Right hindlimb (tissue), 1 donor: ENCODE results near the gene SMAP1.
"Not testable (repeated sequence)": the region's sequence is repeated elsewhere in the genome, so short reads cannot be mapped to it uniquely, and the experiment has no call there.

Source experiments
- DNase-seq: peaks from one replicate; pipeline ENCODE4 v3.0.0-alpha.2; 2018

Gene SMAP1

DNA sequence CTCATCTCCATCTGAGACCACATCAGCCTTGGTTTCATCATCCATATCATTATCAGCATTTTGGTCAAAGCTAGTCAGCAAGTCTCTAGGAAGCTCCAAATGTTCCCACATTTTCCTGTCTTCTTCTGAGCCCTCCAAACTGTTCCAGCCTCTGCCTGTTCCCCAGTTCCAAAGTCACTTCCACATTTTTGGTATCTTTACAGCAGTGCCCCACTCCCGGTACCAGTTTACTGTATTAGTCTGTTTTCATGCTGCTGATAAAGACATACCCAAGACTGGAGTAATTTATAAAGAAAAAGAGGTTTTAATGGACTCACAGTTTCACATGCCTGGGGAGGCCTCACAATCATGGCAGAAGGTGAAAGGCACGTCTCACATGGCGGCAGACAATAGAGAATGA lies 74.8 kb downstream of the SMAP1 start:
- not testable (repeated sequence) for DNase-seq

DNA sequence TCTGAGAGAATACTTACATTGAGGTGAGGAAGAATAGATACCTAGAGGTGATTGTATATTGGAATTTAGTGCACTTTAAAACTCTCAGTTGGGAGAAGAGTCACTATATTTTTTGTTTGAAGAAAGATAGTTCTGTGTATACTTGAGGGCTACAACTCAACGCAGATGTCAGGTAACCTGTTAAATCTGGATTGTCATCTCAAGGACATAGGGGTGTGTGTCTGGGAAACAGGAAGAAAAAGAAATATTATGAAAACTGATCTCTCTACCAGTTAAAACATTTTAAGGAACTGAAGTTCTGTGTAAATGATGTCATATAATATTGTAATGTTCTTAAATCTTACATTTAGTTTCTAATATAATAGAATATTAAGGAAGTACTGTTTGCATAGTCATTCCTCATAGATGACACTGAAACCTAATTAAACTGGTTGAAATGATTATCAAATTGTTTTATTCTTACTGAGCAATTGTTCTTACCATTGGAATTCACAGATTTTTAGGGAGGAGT lies 86.2 kb downstream of the SMAP1 start:
- no peak for DNase-seq

DNA sequence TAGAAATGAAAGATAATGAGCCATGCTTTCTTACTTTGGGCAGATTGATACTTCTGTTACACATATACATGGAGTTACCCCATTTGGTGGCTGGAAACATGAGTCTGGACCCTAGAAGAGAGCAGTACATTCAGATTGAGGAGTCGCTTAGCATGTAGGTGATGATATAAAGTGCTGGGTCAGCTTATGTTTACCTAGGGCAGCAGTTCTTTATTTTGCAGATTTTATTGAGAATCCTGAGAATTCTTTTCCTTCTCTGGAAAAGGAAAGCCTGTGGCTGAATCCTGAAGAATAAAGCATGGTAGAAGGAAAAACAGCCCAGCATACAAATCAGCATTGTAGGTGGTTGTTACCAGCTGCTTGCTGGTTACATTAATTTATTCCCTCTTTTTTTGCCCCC lies 91.2 kb downstream of the SMAP1 start:
- no peak for DNase-seq

DNA sequence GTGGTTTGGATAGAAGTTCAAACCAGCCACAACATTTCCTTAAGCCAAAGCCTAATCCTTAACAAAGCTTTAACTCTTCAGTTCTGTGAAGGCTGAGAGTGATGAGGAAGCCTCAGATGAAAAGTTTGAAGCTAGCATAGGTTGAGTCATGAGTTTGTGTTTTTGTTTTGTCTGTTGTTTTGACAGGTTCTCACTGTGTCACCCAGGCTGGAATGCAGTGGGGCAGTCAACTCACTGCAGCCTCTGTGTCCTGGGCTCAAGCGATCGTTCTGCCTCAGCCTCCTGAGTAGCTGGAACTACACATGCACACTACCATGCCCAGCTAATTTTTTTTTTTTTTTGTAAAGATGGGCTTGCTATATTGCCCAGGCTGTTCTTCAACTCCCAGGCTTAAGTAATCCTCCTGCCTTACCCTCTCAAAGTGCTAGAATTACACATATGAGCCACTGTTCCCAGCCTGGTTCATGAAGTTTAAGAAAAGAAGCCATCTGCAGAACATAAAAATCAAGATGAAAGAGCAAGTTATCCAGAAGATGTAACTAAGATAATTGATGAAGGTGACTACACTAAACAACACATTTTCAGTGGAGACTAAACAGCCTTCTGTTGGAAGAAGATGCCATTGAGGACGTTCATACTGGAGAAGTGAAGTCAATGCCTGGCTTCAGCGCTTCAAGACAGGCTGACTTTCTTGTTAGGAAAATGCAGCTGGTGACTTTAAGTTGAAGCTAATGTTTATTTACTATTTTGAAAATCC lies 96.2 kb downstream of the SMAP1 start:
- no peak for DNase-seq

DNA sequence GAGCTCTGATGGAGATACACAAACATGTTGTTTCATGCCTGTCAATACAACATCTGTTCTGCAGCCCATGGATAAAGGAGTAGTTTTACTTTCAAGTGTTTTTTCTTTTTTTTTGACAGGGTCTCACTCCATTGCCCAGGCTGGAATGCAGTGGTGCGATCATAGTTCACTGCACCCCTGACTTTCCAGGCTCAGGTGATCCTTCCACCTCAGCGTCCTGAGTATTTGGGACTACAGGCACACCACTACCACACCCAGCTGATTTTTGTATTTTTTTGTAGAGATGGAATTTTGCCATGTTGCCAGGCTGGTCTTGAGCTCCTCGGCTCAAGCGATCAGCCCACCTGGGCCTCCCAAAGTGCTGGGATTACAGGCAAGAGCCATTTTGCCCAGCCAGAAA lies 97.0 kb downstream of the SMAP1 start:
- DNase-seq = no peak

DNA sequence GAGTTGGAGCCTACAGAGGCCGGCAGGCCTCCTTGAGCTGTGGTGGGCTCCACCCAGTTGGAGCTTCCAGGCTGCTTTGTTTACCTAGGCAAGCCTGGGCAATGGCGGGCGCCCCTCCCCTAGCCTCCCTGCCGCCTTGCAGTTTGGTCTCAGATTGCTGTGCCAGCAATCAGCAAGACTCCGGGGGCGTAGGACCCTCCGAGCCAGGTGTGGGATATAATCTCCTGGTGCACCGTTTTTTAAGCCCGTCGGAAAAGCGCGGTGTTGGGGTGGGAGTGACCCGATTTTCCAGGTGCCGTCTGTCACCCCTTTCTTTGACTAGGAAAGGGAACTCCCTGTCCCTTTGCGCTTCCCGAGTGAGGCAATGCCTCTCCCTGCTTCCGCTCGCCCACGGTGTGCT lies 103.7 kb downstream of the SMAP1 start:
- DNase-seq = not testable (repeated sequence)

DNA sequence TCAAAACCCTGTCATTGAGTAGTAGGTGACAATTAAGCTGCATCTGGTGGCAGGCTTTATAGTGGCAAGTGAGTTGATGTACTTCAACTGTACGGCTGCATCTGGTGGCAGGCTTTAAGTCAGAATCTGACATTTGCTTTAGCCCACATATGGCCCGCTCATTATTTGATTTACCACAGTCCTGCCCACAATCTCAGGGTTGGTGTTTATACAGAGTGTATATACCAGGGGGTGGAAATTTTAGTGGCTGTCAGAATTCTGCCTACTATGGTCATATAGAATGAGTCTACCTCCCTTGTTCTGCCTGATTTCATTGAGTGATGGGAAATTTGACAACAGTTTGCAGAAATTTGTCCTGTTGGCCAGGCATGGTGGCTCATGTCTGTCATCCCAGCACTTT lies 112.3 kb downstream of the SMAP1 start:
- no peak for DNase-seq

DNA sequence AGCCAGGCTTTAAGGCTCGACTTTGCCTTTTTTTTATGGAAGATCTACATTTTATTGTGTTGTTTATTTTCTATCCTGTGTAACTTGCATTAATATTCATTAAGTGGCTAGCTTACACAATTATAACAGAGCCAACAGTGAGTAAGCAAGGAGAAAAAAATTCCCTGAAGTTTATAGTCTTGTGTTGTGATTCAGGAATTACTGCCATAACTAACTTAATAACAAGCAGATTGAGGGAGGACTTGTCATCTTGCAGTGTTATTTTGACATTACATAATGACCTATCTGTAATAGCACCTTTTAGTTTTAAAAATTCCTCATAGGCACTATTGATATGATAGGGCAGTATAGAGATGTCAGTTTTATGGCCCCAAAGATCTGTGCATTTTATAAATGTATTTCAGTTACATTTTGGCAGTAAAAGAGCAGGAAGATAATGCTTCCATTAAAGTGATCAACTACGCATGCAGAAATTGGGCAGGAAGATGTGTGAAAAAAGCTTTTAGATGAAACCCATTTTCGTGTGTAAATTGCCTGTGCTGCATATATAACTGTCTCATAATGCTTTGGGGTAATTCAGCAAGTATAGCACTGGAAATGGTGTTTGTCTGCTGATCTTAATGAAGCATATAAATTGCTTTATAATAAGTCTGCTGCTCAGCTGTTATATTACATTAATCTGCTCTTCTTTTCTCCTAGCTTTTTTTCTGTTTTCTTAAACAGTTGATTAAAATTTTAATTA lies 123.0 kb downstream of the SMAP1 start:
- DNase-seq = no peak

DNA sequence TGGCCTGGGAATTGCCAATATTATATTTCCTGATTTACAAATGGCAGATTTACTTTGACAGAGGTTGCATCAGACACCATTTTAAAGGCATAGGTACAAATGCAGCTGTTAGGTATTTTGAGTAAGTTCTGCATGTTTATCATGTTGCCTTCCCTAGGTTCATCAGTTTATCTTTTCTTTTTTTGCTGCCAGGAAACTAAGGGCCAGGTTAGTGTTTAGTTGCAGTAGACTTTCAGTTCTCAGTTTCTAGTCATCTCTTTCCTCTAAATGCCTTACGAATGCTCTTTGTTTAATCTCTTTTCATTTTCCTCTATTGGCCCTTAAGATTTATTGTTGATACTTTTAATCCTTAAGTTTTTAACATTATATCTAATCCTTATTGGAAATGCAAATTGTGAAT lies 129.9 kb downstream of the SMAP1 start:
- DNase-seq = no peak

DNA sequence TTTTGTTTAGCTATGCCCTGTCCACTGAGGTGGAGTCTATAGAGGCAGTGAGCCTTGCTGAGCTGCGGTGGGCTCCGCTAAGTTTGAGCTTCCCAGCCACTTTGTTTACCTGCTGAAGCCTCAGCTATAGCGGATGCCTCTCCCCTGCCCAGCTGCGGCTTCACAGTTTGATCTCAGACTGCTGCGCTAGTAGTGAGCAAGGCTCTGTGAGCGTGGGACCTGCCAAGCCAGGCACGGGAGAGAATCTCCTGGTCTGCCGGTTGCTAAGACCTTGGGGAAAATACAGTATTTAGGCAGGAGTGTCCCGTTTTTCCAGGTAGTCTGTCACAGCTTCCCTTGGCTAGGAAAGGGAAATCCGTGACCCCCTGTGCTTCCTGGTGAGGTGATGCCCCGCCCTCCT lies 138.4 kb downstream of the SMAP1 start:
- no peak for DNase-seq

DNA sequence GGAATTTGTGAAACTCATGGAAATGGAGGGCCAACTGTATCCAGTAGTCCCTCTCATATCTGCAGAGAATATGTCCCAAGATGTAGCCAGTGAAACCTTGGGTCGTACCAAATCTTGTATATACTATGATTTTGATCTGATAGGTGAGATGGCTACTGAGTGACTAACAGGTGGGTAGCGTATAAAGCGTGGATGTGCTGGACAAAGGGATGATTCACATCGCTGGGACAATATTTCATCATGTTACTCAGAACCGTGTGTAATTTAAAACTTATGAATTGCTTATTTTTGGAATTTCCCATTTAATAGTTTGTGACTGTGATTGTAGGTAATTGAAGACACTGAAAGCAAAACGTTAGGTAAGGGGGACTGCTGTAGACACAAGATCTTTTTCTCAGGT lies 144.1 kb downstream of the SMAP1 start:
- DNase-seq = no peak

DNA sequence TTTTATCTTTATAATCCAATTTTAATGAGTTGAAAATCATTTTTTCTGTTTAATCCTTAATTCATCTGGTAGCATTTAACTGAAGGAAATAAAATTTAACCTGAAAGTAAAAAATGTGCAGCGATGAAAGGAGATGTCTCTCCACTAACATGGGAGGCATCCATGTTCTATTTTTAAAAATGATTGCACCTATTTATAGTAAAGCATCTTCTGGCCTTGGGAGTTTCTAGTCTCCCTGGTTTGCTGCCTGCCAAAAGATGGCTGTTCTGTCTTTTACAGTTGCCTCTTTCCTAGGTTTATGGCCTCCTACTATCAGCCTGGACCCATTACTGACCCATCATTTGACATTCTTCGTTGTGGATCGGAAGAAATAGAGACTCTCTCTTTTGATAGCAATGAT lies 146.2 kb downstream of the SMAP1 start:
- DNase-seq = no peak

DNA sequence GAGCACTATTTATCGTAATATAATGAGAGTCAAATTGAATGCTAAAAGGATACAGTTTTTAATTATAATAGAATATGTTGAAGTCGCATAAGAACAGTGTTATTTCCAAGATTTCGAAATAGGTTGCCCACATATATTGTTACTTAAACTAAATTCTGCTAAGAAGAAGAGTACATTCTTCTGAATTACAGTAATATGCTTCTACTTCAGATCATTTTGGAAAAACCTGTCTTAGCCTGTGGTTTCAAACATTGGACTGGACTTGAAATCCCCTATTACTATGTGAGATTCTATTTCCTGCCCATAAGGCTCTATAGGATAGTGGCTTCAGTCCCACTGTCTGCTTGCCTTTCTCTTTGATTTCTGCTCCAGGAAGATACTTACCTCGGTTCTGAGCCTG lies 152.0 kb downstream of the SMAP1 start:
- no peak for DNase-seq

DNA sequence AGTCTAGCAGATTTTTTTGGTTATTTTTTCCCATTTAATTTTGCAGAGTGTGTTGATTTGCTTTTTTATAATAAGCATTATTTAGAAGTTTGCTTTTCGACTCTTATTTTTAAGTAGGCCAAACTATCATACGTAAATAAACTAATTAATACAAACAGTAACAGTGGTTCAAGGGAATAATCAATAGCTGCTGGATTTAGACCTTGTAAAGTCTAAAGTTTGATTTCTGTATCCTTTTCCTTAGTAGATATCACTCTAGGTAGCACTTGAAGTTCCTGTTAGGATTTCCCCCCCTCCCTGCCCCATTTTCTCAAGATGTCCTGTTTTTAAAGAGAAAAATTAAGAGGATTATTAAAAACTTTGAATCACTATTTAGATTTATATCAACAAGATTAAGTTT lies 153.1 kb downstream of the SMAP1 start:
- no peak for DNase-seq

DNA sequence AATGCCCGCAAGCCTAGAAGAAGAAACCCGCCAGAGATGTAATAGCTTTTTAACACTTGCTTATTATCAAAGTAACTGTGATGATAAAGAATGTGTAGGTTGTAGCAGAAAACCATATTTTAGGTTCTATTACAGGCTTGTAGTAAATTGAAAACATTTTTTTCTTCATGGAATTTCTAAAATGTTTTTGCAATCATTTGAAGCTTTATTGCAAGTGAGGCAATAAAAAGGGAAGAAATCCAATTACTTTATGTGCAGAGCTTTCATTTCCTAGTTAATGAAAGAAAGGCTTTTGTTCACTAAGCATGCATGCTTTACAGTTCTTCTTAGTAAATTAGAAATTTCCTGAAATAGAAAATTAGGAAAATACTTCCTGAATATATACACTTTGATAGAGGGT lies 154.1 kb downstream of the SMAP1 start:
- no peak for DNase-seq

DNA sequence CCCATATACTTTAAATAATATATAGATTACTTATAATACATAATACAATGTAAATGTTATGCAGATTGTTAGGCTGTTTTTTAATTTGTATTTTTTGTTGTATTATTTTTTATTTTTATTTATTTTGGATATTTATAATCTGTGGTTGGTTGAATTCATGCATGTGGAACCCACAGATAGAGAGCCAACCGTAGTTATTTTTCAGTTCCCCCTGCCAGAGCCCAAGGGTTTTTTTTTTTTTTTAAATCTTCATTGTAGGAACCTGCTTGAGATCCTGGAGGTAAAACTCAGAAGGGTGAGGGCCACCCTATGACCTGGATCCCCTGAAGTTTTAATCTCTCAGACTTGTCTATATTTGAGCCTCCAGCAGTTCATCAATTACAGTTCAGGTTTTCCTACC lies 156.0 kb downstream of the SMAP1 start:
- no peak for DNase-seq

DNA sequence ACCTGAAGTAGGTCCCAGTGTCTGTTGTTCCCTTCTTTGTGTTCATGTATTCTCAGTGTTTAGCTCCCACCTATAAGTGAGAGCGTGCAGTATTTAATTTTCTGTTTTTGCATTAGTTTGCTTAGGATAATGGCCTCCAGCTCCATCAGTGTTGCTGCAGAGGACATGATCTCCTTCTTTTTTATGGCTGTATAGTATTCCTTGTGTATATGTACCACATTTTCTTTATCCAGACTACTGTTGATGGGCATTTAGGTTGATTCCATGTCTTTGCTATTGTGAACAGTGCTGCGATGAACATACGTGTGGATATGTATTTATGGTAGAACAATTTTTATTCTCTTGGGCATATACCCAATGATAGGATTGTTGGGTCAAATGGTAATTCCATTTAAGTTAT lies 163.7 kb downstream of the SMAP1 start:
- no peak for DNase-seq

DNA sequence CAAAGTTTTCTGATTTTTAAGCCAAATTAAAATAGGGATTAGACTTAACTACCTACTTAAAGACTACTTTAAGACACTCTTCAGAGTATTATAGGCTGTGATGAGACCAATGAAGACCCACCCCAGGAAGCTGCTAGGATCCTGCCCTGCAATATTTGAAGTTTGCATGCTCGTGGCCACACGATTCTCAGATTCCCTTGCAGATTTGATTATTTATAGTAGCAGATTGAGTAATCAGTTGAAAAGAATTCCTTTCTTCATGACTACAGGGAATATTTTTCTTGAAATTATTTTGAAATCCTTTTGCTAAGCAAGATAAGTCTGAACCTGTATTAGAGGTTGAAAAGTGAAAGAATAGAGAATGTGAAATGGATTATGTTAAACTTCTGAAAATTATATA lies 166.8 kb downstream of the SMAP1 start:
- no peak for DNase-seq

DNA sequence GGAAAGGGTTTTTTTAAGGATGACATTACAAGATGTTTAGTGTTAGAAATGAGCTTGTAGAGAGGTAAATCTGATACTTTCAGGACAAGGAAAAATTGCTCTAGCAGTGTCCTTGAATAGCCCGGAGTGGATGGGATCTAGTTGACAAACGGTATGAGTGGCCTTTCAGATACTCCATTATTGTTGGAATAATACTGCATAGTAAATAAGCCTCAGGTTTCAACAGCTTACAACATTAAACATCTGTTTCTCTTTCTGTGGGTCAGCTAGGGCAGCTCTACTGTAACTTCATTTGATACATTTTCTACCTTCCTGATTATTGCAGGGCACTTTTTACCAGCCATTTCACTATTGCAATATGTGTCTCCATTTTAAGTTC lies 171.2 kb downstream of the SMAP1 start:
- DNase-seq = no peak

DNA sequence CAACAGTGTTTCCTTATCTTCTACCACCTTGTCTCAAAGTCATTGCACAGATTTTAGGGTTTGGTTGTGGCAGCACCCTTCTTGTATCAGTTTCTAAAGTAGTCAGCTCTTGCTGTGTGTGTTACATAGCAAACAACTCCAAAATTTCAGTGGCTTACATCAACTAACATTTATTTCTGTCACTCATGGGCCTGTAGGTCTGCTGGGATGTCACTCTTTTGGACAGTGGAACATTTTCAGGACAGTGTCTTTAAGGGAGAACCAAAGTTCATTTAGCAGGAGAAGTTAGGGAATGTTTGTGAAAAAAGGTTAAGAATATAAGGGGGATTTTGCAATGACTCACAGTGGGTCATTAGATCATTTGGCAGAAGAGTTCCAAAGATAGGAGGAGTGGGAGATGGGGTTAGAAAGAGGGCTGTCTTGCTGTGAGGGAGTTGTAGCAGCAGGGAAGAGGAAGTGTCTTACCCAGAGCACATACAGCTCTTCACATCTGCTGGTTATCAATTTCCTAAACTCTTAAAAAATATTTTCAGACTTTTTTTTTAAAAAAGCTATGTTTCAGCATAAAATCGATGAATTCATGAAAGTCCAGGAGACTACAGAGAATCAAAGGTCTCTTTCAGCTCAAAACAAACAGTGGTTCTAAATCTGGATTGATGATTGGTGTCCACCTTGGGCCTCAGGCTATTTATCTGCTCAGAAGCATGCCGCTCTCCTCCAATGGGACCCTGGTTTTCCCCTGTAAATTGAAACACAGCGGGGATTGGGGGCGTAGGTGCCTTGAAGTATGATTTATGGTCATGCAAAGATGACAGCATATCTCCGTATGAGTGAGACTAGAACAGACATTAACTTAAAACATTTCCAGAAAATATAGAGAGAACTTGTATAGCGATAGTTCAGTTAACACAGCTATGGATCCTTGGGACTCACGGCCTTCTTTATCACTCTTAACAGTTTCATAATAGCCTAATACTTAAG lies 171.9 kb downstream of the SMAP1 start:
- DNase-seq = no peak

DNA sequence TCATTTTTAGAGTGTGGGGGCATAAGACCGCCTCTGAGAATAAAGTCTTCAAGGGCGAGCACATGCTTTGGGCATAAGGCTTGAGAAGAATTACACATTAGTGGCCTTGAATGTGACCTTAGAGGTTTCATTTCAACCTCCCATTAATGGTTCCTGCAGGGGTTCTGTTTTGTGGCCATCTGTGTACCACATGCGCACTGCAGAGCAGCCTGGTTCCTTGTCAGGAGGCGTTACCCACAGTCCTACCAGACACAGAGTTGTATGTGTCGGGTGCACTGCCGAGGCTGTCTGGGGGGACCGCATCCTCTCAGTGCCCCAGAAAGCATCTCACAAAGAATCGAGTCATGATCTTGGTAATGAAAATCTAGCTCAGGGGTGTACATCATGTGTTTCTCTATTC lies 173.4 kb downstream of the SMAP1 start:
- no peak for DNase-seq

DNA sequence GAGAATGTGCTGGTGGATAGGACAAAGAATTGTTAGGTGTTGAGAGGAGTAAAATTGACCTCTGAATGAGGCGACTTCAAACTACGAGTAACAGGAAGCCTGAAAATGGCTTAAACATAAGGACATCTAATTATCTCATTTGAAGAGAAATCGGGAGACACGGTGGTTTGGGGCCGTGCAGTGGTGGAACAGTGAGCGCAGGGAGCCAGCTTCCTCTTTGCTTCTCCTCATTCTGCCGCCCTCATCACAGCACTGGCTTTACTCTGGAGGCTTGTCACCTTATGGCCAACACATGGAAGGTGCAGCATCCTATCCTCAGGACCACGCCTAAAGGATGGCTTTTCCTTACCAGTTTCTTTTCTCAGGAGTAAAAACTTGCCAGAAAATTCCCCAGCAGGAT lies 174.9 kb downstream of the SMAP1 start:
- no peak for DNase-seq

DNA sequence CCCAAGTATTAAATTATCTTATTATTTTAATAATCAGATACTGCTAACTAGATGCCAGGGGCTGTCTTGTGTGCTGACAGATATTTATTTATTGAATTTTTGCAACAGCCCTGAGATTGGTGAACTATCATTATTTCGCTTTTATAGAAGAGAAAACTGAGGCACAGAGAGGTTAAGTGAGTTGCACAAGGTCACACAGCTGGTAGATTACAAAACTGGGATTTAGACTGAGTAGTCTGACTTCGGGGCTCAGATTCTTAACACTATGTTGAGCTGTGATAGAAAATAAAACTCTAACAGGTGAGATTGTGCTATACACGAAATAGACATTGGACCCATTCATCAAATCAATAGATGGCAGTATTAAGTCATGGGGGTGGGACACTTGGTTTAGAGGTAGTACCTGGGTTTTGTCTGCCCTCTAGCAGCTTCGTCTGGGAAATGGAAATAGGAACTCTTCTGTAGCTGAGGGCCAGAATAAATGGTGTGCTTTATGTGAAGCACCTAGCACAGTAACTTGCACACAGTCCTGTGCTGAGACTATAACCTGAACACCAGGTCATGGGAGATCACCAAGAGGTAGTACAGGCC lies 175.7 kb downstream of the SMAP1 start:
- DNase-seq = no peak
